ENCODE data around the gene FAM50A. TPM values are rescaled to one million over a fixed set of nuclear protein-coding genes. Genes with fewer than 3 reads are reported as not detected.

The FAM50A gene
- total and polyA plus RNA-seq, 2 of the 4 experiments (the other 2 are of a cell fraction): 46.4 to 119 TPM

DNA sequence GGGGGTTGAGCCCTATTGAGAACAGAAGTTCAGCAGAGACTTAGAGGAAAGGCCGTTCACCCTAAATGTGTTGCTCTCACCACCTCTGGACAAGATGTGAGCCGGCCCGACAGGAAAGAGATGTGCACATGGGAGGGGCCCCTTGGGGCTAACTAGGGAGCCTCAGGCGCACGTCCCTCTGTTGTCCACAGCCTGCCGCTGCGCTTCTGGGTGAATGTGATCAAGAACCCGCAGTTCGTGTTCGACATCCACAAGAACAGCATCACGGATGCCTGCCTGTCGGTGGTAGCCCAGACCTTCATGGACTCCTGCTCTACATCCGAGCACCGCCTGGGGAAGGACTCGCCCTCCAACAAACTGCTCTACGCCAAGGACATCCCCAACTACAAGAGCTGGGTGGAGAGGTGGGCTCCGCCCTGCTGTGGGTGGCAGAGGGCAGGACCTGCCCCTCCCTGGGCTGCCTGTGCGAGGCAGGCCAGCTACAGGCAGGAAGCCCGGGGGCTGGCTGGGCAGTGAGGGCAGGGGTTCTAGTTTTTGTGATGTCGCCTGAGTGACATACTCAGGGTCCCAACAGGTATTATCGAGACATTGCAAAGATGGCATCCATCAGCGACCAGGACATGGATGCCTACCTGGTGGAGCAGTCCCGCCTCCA lies 27.1 kb downstream of the FAM50A start:
- ATAC-seq (ENCODE audit: low read depth) (no peak), DNase-seq (no peak)
- Histone ChIP-seq H3K27ac (ENCODE audit: insufficient read depth, low read length) (no peak overlapping the region), H3K4me2 (ENCODE audit: low read depth, low read length) (no peak overlapping the region), H3K56ac (ENCODE audit: extremely low read depth, insufficient read depth, low read length) (no peak overlapping the region), H3K14ac (replicated peaks; ENCODE audit: low read depth, low read length) (no peak overlapping the region), H3K79me1 (ENCODE audit: low read depth in 1 of 2, low read length in 2 of 2) (no peaks in the 10 kb centered on the region), H3K9me3 (ENCODE audit: control insufficient read depth, insufficient read depth, low read length) (peaks cover 2% of the 10 kb centered on the region; the same call in 1 of the 2 replicates), H4K20me1 (ENCODE audit: insufficient read depth, low read length) (no peaks in the 10 kb centered on the region; the same call in 1 of the 2 replicates), H2AFZ (replicated peaks; ENCODE audit: low read length, poor library complexity) (no peak overlapping the region), H2BK5ac (ENCODE audit: low read depth, low read length, poor library complexity, severe bottlenecking) (no peak overlapping the region), H2BK15ac (ENCODE audit: low read depth, low read length) (no peak overlapping the region), H3K27me3 (ENCODE audit: control insufficient read depth, insufficient read depth, low read length) (no peaks in the 10 kb centered on the region), H4K91ac (ENCODE audit: insufficient read depth, low read depth, low read length) (no peak overlapping the region), H2BK20ac (ENCODE audit: low read depth, low read length) (no peak overlapping the region), H4K5ac (ENCODE audit: low read depth, low read length) (no peak overlapping the region), H3K23ac (ENCODE audit: low read depth, low read length) (no peak overlapping the region), H2BK120ac (ENCODE audit: low read depth, low read length) (no peak overlapping the region), H2AK5ac (ENCODE audit: low read depth, low read length) (no peak overlapping the region), H3K18ac (ENCODE audit: low read depth, low read length) (no peak overlapping the region), H3K4me3 (ENCODE audit: insufficient read depth, low read depth, low read length) (no peak overlapping the region), H3K4ac (ENCODE audit: low read depth, low read length) (no peak overlapping the region), H2AK9ac (replicated peaks; ENCODE audit: low read depth, low read length, poor library complexity) (no peak overlapping the region), H4K8ac (ENCODE audit: low read depth in 2 of 2, low read length in 2 of 2) (no peak overlapping the region), H3K9me1 (ENCODE audit: insufficient read depth, low read length) (no peaks in the 10 kb centered on the region), H3K36me3 (ENCODE audit: control insufficient read depth, insufficient read depth, low read length) (peaks cover 62% of the 10 kb centered on the region), H3K4me1 (ENCODE audit: control insufficient read depth, insufficient read depth, low read length) (no peaks in the 10 kb centered on the region), H3K9ac (ENCODE audit: low read depth, low read length) (no peak overlapping the region)
- in situ Hi-C loops (cut with MboI; ENCODE audit: low sequenced_read_pairs): no loop called here
- WGBS, 2 experiments (ENCODE audit: extremely low coverage in 2 of 2, insufficient read length in 1 of 2): 60% methylated on average over 2 of the region's 23 CpGs; no CpG with 5 or more reads in 1 of the 2 experiments
- dilution Hi-C loops (cut with HindIII; ENCODE audit: low sequenced_read_pairs, unreplicated experiment): no loop called here
- BruUV-seq (replicated peaks): no TSS peak
- no peak for TF ChIP-seq SMC3 (IDR thresholded peaks at IDR 0.05; ENCODE audit: low read depth, low read length)
- TF ChIP-seq MXI1 (IDR thresholded peaks at IDR 0.05; ENCODE audit: borderline replicate concordance, low read depth, low read length): no peak
- TF ChIP-seq POLR2A (IDR thresholded peaks at IDR 0.05; ENCODE audit: low read depth, low read length): no peak
- TF ChIP-seq, protein P1, sequence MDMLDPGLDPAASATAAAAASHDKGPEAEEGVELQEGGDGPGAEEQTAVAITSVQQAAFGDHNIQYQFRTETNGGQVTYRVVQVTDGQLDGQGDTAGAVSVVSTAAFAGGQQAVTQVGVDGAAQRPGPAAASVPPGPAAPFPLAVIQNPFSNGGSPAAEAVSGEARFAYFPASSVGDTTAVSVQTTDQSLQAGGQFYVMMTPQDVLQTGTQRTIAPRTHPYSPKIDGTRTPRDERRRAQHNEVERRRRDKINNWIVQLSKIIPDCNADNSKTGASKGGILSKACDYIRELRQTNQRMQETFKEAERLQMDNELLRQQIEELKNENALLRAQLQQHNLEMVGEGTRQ (IDR thresholded peaks at IDR 0.05; ENCODE audit: low read depth, low read length): no peak
- TF ChIP-seq MAFK (IDR thresholded peaks at IDR 0.05; ENCODE audit: low read depth, low read length): no peak
- TF ChIP-seq RFX5 (IDR thresholded peaks at IDR 0.05; ENCODE audit: low read depth, low read length): no peak
- TF ChIP-seq MAZ (IDR thresholded peaks at IDR 0.05; ENCODE audit: borderline replicate concordance, low read depth, low read length): no peak
- TF ChIP-seq CEBPB (IDR thresholded peaks at IDR 0.05; ENCODE audit: low read depth, low read length): no peak
- TF ChIP-seq NFE2L2 (IDR thresholded peaks at IDR 0.05; ENCODE audit: low read depth, low read length): no peak
- TF ChIP-seq, protein P2, sequence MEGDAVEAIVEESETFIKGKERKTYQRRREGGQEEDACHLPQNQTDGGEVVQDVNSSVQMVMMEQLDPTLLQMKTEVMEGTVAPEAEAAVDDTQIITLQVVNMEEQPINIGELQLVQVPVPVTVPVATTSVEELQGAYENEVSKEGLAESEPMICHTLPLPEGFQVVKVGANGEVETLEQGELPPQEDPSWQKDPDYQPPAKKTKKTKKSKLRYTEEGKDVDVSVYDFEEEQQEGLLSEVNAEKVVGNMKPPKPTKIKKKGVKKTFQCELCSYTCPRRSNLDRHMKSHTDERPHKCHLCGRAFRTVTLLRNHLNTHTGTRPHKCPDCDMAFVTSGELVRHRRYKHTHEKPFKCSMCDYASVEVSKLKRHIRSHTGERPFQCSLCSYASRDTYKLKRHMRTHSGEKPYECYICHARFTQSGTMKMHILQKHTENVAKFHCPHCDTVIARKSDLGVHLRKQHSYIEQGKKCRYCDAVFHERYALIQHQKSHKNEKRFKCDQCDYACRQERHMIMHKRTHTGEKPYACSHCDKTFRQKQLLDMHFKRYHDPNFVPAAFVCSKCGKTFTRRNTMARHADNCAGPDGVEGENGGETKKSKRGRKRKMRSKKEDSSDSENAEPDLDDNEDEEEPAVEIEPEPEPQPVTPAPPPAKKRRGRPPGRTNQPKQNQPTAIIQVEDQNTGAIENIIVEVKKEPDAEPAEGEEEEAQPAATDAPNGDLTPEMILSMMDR (conservative IDR thresholded peaks at IDR 0.05; ENCODE audit: low read depth, low read length): no peak
- intact Hi-C loops (cut with micrococcal nuclease): no loop called here
- ChIA-PET CTCF (no interaction called here), POLR2A (ENCODE audit: unreplicated experiment) (no interaction called here)
